Right lobe of liver (tissue), 4 donors: Measurements from ENCODE around the gene SLC26A8.

Source experiments
- POLR2A ChIP-seq: fragments of 450-650 bp; IDR thresholded peaks from one replicate; pipeline ENCODE4 v1.6.1; 2017; ENCODE audit warnings: antibody characterized with exemption, mild to moderate bottlenecking
- TF ChIP-seq, protein P1 (sequence below), 4 donors: fragments of 200-600 bp in 3 of 4; fragments of 450-650 bp in 1 of 4; IDR thresholded peaks; one replicate each; pipeline versions ENCODE4 v1.5.1 to v1.8.0; 2016 to 2022; ENCODE audit warnings: antibody characterized with exemption in 4 of 4, mild to moderate bottlenecking in 2 of 4
- donor health status: DM: no; HTN: no; CAD: no.
- donor health status: DM: no; HTN: no; CAD: no.
- donor health status: DM: no; HTN: yes; CAD: no.

DNA sequence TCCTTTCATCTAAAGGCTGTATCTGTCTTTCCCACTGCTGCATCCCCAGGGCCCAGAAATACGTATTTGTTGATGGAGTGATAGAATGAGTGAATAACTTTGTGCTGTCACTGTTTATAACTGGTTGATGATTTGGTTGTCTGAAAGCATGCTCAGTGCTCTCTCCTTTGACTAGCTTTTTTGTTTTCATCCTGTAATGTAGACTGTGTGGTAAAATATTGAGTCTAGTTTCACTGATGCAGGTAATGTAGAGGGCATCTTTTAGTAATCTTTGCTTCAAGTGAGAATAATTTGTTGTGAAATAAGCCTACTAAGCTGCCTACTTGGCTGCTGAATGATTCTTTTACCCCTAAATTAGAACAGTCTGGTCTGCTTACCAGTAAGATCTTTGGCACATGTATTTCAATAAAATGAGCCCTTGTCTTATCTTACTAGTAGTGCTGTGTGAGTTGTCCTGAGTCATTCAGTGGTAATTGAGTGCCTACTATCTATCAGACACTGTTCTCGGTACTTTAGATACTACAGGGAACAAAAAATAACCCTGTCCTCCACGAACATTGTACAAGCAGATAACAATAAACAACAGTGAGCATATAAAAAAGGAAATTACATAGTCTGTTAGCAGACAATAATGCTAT is 43.1 kb upstream of the SLC26A8 start:
- no peak for TF ChIP-seq POLR2A
- TF ChIP-seq, protein P1, sequence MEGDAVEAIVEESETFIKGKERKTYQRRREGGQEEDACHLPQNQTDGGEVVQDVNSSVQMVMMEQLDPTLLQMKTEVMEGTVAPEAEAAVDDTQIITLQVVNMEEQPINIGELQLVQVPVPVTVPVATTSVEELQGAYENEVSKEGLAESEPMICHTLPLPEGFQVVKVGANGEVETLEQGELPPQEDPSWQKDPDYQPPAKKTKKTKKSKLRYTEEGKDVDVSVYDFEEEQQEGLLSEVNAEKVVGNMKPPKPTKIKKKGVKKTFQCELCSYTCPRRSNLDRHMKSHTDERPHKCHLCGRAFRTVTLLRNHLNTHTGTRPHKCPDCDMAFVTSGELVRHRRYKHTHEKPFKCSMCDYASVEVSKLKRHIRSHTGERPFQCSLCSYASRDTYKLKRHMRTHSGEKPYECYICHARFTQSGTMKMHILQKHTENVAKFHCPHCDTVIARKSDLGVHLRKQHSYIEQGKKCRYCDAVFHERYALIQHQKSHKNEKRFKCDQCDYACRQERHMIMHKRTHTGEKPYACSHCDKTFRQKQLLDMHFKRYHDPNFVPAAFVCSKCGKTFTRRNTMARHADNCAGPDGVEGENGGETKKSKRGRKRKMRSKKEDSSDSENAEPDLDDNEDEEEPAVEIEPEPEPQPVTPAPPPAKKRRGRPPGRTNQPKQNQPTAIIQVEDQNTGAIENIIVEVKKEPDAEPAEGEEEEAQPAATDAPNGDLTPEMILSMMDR (IDR thresholded peaks at IDR 0.05), result no peak
